NCI-H774 (cell line): ENCODE results near the gene VMA21.

Source experiments
- DNase-seq: peaks from one replicate; lab custom pipeline; 2025; lab: John Stamatoyannopoulos, UW

Gene VMA21, protein sequence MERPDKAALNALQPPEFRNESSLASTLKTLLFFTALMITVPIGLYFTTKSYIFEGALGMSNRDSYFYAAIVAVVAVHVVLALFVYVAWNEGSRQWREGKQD

DNA sequence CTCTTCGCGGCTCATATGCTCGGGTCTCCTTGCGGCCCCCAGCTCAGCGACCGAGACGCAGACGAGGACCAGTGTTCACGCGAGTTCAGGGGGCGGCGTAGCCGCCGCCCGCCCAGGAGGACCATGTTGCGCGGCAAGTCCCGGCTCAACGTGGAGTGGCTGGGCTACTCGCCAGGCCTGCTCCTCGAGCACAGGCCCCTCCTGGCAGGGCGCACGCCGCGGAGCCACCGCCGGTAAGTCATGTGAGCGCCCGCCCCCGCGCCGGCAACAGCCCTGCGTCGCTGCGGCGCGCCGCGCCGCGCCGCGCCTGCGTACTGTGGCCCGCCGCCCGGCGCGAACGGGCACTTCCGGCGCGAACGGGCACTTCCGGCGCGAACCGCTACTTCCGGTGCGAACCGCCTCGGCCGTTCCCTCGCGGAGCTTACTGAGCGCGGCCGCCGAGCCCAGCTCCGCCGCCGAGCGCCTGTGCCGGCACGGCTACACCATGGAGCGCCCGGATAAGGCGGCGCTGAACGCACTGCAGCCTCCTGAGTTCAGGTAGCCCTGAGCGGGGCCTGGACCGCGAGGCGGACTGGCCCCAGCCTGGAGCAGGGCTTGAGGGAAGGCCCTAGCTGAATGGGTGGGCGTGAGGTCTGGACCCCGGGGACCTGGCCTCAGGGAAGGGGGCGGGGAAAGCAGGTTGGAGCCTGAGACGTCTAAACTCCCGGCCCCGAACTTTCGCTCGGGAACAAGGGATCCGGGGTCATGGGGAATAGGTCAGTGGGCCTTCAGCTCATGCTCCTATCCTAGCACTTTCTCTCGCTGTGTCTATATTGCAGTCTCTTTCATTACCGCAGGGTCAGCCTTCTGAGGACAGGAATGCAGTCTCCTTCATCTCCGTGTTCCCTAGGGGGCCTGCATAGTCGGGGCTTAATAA, at the start of gene VMA21:
Gene VMA21, plus strand, starts transcription at position 382 of the 916 bp plus-strand sequence. Its CDS starts 103 bp downstream, at position 485.
- DNase-seq: peak; percentile 84

DNA sequence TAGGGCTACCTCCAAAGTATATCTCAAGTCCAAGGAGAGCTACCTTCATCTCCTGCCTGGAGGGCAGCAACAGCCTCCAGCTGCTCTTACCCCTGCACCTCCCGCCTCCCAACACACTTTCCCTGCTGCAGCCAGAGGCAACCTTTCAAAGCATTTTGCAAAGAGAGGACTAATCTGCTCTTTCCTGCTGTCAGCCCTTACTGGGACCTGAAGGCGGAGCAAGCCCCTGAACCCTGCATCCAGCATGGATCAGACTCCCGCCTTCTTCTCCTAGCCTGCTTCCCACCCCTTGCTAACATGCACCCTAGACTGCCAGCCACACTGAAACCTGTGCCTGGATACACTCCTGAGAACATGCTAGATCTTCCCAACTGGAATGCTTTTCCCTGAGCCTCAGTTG, 37.7 kb upstream of the VMA21 start:
- no peak for DNase-seq

DNA sequence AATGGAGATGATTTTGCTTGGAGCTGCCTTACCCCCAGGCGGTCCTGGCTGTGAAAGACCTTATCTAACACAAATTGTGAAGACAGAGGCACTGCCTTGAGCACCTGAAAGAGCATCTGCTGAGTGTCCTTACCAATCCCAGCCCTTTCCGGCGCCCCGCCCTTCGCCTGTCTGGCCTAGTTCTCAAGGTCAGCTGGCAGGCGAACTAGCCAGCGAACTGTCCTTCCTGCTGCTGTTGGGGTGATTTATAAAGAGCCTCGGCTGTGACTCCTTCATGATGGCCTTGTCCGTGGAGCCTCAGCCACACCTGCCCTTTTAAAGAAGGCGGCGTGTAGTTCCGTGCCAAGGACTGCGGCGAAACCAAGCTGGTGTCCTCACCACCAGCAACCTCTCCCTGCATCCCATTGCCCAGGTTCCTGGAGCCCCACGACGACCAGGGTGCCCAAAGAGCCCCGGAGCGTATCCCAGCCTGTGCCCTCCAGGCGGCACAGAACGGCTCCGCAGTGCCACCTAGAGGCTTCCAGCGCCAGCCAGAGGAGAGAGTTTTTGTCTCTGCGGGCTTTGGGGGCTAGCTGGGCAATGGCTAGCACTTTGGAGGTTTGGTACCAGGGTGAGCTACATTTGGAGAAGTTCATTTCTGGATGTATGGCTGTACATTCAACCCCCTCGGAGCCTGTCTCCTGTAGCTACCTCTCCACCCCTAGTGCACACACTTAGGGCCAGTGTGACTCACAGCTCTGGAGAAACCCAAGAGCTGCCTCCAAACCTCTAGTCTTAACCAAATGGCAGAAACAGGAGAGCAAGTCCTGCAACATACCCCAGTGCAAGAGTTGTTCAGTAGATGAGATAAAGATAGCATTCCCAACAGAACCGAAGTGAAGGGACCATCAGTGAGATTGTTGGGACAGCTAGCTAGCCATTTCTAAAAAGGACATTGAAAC, 36.8 kb upstream of the VMA21 start:
- DNase-seq: peak; percentile 19

DNA sequence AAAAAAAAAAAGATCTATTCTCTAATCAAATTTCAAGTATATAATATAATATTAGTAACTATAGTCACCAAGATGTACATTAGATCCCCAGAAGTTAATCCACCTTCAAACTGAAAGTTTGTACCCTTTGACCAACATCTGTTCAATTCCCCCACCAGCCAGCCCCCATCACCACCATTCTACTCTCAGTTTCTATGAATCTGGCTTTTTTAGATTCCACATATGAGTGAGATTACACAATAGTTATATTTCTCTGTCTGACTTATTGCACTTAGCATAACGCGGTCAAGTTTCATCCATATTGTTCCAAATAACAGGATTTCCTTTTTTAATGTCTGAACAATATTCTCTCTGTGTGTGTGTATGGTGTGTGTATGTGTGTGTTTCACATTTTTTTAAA, 33.7 kb upstream of the VMA21 start:
- no peak for DNase-seq

DNA sequence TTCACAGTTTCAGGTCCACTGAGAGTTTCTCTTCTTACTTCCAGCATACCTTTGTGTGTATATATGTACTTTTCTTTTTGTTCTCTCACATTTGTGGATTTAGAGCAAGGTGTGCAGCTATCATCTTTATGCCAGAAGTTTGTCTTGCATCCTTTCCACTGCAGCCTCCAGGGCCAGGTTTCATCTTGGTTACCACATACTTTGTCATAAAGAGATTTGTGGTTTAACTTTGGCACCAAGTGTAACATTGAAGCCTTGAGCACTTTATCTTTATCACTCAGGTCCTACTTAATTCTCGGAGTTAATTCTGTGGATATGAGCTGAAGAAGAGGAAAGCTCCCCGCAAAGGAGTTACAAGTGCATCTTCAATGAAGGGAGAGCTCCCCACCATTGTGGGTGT, 31.4 kb upstream of the VMA21 start:
- DNase-seq: no peak

DNA sequence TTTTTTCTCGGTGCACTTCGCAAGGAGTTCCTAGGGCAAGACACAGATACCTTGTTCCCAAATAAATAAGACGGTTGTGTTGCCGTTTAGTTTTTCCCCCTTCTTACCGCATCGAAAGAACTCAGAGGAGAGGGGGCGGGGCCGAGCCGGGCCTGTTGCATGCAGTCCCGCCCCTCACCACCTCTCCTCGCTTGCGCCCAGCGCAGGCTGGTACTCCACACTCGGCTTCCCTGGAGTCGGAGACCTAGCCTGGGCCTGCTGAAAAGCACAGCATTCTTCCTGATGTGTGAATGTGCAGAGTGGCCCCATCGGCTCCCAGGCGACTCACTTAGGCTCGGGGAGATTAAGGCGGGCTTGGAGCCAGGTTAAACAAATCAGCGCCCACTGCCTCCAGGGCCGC, 26.1 kb upstream of the VMA21 start:
- no peak for DNase-seq

DNA sequence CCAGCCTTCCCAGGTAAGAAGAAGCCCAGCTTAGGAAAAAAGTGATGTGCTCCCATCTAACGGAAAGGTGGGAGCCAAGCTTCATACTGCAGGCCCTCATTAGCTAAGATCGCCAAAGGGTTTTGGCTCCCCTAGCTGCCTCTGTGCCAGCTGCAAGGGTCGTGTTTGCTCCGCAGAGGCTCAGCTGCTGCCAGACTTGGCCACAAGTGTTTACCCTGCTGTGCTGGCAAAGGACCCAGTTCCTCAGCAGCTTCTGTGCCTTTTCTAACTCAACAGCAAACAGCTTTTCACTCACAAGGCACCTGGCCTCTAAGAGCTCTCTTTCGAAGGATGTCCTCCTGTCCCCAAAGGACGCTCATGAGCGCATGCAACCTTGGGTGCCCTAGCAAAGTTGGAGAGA, 12.2 kb upstream of the VMA21 start:
- DNase-seq: peak; percentile 50

DNA sequence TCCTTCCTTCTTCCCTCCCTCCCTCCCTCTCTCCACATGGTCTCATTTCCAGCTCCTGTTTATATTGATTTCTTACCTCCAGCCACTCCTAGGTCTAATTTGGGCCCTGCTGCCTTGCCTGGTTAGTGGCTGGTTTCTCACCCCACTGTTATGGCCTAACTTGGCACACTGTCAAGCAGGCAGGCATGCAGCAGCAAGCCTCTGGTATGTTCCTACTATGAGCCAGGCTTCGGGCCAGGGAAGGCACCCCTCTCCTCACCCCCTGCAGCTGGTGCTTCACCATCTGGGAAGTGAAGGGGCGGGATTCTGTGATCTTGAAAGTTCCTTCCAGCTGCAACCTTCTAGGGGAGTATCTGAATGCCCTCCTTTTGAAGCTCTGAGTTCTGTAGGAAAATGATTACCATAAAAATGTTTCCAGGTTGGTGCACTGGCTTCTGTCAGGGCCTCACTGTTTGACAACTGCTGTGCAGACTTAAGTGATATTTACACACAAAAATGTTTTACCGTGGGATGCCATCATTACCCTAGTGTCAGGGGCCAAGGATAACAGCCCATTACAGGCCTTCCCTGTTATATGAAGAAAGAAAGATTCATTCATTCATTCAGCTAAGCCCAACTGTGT, 10.1 kb upstream of the VMA21 start:
- no peak for DNase-seq

DNA sequence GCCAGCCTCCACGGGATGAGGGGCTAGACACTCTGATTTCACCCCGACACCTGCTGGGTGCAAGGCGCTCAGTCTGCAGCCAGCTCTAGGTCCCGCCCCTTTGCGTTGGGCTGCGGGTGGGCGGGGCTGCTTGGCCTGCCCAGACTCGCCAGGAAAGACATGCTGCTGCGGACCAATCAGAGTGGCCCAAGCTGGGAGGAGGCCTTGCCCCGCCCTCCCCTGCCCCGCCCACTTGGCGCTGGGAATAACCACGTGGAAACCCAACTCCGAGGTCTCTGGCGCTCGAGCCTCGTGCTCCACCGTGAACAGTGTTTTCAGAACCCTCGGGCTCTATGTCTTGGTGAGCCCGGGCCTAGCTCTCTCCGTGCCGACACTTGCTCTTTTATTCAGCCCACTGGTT, 5.3 kb upstream of the VMA21 start:
- no peak for DNase-seq

DNA sequence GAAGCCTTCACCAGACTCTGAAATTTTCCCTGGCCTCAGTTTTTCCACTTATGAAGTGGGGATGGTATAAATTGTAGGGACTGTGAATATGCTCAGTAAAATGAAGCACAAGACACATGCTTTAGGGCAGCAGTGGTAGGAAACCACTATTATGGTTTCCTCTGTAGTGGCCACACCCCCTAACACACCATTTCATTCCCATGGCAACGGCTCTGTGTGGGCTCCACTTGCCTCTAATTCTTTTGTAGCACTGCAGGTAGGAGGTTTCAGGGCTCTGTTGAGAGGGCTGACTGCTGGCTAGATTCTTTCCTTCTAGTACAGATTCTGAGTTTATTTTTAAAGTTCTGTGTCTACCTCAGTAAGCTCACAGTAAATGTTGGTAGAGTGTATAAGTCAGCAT, 3.5 kb upstream of the VMA21 start:
- DNase-seq: peak; percentile 10

DNA sequence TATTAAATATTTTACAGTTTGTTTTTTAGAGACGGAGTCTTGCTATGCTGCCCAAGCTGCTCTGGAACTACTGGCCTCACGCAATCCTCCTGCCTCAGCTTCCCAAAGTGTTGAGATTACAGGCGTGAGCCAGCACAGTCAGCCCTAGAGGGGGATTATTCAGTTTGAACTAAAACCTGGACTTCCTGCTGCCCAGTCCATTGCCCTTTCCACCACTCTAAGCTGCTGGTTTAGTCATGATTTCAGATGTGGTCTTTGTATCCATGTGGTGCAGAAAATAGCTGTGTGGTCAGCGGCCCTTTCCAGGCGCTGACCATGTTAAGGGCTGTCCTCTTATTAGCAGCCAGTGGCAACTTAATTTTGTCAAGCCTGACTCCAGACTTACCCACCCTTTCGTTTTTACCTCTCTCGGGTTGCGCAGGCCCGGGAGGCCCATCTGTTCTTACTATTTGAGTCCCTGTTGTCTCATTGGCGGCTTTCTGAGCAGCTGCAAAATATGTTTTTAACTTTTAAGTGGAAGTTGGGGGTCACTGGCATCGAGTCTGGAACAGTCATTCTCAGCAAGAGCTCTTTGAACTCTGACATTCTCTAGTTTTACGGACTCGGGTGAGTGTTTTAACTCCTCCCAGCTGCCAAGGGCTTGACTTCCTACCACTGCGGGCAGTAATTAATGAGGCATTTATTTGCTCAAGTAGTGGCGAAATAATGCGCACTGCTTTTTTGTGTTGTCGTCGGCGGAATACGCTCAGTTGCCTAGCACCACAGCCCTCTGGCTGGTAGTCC, 773 bp upstream of the VMA21 start:
- DNase-seq: peak; percentile 83

DNA sequence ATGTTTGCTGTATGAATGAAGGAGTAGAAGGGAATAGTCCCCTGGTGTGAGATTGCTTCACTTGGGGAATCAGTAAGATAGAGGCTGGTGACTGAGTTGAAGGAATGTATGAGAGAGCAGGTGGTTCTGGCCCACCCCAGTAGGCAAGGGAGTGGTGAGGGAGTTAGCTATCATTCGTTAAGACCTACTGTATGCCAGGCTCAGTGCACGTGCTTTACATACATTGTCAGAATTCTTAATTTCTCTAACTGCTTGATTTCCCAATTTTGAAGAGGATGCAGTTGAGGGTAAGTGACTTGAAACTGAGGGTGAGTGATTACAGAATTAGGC, 700 bp downstream of the VMA21 start:
- no peak for DNase-seq

DNA sequence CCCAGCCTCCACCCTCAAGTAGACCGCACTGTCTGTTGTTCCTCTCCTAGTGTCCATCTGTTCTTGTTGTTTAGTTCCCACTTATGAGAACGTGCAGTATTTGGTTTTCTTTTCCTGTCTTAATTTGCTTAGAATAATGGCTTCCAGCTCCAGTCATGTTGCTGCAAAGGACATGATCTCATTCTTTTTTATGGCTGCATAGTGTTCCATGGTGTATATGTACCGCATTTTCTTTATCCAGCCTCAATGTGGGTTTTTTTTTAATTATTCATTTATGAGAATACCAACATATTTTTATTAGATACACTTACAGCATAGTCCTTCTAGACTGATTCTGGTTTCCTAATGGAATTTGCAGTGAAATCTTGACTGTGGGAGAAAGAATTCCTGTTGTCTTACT, 1.3 kb downstream of the VMA21 start:
- DNase-seq: no peak

DNA sequence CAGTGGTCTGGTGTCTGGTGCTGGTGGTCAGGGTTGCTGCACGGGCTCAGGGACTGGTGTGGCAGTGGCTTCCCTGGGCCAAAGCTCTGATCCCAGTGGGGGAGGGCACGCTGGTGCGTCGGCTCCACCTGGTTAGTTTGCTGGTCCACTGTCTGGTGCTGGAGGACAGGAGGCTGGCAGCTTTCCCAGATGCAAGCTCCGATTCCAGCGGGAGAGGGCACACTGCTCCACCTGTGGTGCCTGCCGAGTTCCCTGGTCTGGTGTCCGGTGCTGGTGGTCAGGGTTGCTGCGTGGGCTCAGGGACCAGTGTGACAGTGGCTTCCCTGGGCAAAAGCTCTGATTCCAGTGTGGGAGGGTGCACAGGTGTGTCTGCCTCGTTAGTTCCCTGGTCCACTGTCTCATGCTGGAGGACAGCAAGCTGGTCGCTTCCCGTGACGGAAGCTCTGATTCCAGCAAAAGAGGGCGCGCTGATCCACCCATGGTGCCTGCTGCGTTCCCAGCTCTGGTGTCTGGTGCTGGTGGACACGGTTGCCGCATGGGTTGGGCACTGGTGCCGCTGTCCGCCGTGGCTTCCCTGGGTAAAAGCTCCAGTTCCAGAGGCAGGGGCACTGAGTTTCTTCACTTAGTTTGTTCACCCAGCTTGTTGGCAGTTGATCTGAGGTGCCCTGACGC, 5.8 kb downstream of the VMA21 start:
- peak; percentile 36 for DNase-seq

DNA sequence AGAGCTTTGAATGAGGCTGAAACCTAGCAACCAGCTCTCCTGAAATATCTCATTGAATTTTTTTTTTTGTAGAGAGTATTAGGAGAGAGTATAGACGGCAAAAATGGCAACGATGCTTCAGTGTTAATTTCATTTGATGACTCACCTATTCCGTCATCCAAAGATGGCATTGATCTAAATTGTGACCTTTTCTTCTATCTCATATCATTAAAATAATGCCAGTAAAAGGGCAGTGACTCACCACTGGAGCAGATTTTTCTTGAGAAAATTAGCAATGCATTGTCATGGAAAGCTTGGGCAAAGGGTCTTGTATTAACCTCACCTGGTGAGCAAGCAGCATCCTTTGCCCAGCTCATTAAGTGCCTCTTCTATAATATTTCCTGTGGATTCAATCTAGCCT, 19.6 kb downstream of the VMA21 start:
- no peak for DNase-seq

DNA sequence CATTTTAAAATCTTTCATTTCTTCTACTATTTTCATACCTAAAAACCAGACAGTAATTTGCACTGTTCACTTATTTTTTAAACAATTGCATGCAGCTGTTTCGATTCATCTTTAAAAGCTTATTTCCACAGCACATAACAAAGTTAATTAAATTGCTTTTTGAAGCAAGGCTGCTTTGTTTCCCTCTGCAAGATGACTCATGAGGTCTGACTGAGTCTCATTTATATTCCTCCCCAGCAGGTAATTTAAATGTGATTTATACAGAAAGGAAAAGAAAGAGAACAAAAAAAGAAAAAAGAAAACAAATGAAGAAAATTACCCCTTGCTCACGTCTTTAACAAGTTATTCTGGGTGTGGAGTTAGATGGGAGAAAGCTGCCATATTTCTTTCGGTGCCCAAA, 22.8 kb downstream of the VMA21 start:
- no peak for DNase-seq

DNA sequence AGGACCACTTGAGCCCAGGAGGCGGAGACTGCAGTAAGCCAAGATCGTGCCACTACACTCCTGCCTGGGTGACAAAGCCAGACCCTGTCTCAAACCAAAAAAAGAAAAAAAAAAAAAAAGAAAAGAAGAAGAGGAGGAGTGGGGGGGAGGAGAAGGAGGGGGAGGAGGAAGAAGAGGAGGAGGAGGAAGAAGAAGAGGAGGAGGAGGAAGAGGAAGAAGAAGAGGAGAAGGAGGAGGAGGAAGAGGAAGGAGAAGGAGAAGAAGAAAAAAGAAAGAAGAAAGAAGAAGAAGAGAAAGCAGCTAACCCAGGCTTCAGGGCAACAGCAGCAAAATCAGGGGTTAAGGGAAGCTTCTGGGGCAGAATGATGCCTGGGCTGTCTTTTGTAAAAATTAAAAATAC, 27.5 kb downstream of the VMA21 start:
- no peak for DNase-seq

DNA sequence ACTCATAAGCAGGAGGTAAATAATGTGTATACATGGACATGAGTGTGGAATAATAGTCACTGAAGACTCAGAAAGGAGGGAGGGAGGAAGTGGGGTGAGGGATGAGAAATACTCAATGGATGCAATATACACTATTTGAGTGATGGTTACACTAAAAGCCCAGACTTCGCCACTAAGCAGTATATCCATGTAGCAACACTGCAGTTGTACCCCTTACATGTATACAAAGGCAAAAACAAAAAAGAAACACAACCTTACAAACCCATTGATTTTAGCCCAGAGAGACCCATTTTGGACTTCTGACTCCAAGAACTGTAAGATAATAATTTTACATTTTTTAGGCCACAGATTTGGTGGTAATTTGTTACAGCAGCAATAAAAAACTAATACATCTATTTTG, 51.5 kb downstream of the VMA21 start:
- no peak for DNase-seq

DNA sequence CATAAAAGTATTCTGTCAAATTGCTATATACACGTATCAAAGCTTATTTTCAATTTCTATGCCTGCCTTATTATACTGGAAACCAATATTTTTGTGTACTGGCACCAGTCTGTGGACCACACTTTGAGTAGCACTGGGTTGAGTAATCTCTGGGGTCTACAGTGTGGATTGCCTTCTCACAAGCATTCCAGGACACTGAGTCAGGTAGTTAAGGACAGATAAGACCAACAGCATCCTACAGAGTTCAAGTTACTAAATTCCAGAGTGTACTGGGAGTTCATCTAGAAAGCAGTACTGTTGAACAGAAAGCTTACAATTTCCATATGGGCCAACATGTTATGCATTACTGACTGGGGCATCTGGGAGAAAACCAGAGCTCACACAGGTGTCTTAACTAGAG, 61.8 kb downstream of the VMA21 start:
- DNase-seq: no peak
